GM12878 (cell line): Measurements from ENCODE around the gene UTP20. TPM values are rescaled to one million over a fixed set of nuclear protein-coding genes. Genes with fewer than 3 reads are reported as not detected.

Experiments
- GABPA ChIP-seq: IDR thresholded peaks from 2 replicates; pipeline ENCODE4 v1.6.1; 2014; ENCODE audit warnings: antibody characterized with exemption, low read depth, mild to moderate bottlenecking, inconsistent platforms
- IRF4 ChIP-seq: IDR thresholded peaks from 2 replicates; pipeline ENCODE4 v1.6.1; 2011; ENCODE audit warnings: low read depth, low read length
- PAX8 ChIP-seq: fragments of 450-650 bp; IDR thresholded peaks from 2 replicates; pipeline ENCODE4 v1.6.1; 2017; ENCODE audit warnings: mild to moderate bottlenecking, moderate library complexity
- PRDM15 ChIP-seq: fragments of 450-650 bp; formaldehyde crosslinking; IDR thresholded peaks from 2 replicates; pipeline ENCODE4 v1.4.0; 2020; ENCODE audit warnings: mild to moderate bottlenecking, moderate library complexity
- polyA plus RNA-seq, 11 experiments: library from polyadenylated mRNA; depleted of rRNA in 4 of 11; unstranded in 6 of 11; stranded (reverse) in 5 of 11; fragments of >200 nt; fragmentation: Nextera tagmentation in 4 of 11; fragmentation: Illumina TruSeq in 1 of 11; extraction: Ambion mirVana in 4 of 11; extraction: Trizol in 1 of 11; gene quantifications; 1 replicate in 1 of 11; 2 replicates in 10 of 11; pipeline versions ENCODE4 v1.2.1 to v1.2.3, GENCODE V29; 2011 to 2016; ENCODE audit warnings: inconsistent platforms in 2 of 11, missing spikeins in 2 of 11, low read depth in 1 of 11
- total RNA-seq, 4 experiments: library from RNA; depleted of rRNA in 3 of 4; stranded (reverse); fragments of >200 nt in 3 of 4; fragmentation: Illumina TruSeq in 1 of 4; extraction: Trizol in 1 of 4; gene quantifications; 2 replicates each; pipeline versions ENCODE4 v1.2.1 to v1.2.3, GENCODE V29; 2013 to 2021
- TF ChIP-seq, protein P1 (sequence below): IDR thresholded peaks from 2 replicates; pipeline ENCODE4 v1.6.1; 2012; ENCODE audit warnings: improper control_type of control experiment, low read depth, low read length; ENCODE audit not compliant: insufficient replicate concordance

UTP20 gene
- total and polyA plus RNA-seq, 10 of the 15 experiments (the other 5 are each of a cell fraction or from before 2014, with no cell fraction given): 3.6 to 25.6 (median 16.7) TPM

GRCh38 chr12:101351682-101352081 lies 71.8 kb downstream of the UTP20 start (continued):
- TF ChIP-seq, protein P1, sequence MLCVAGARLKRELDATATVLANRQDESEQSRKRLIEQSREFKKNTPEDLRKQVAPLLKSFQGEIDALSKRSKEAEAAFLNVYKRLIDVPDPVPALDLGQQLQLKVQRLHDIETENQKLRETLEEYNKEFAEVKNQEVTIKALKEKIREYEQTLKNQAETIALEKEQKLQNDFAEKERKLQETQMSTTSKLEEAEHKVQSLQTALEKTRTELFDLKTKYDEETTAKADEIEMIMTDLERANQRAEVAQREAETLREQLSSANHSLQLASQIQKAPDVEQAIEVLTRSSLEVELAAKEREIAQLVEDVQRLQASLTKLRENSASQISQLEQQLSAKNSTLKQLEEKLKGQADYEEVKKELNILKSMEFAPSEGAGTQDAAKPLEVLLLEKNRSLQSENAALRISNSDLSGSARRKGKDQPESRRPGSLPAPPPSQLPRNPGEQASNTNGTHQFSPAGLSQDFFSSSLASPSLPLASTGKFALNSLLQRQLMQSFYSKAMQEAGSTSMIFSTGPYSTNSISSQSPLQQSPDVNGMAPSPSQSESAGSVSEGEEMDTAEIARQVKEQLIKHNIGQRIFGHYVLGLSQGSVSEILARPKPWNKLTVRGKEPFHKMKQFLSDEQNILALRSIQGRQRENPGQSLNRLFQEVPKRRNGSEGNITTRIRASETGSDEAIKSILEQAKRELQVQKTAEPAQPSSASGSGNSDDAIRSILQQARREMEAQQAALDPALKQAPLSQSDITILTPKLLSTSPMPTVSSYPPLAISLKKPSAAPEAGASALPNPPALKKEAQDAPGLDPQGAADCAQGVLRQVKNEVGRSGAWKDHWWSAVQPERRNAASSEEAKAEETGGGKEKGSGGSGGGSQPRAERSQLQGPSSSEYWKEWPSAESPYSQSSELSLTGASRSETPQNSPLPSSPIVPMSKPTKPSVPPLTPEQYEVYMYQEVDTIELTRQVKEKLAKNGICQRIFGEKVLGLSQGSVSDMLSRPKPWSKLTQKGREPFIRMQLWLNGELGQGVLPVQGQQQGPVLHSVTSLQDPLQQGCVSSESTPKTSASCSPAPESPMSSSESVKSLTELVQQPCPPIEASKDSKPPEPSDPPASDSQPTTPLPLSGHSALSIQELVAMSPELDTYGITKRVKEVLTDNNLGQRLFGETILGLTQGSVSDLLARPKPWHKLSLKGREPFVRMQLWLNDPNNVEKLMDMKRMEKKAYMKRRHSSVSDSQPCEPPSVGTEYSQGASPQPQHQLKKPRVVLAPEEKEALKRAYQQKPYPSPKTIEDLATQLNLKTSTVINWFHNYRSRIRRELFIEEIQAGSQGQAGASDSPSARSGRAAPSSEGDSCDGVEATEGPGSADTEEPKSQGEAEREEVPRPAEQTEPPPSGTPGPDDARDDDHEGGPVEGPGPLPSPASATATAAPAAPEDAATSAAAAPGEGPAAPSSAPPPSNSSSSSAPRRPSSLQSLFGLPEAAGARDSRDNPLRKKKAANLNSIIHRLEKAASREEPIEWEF: no peak
- TF ChIP-seq IRF4: no peak
- TF ChIP-seq PAX8: no peak
- no peak for TF ChIP-seq GABPA
- no peak for TF ChIP-seq PRDM15
